ENCODE data around the gene POLR3GL. TPM values are rescaled to one million over a fixed set of nuclear protein-coding genes. Genes with fewer than 3 reads are reported as not detected.

The POLR3GL gene
- total RNA-seq, 2 donors from 2014 or later: 7.8 to 8.6 TPM

DNA sequence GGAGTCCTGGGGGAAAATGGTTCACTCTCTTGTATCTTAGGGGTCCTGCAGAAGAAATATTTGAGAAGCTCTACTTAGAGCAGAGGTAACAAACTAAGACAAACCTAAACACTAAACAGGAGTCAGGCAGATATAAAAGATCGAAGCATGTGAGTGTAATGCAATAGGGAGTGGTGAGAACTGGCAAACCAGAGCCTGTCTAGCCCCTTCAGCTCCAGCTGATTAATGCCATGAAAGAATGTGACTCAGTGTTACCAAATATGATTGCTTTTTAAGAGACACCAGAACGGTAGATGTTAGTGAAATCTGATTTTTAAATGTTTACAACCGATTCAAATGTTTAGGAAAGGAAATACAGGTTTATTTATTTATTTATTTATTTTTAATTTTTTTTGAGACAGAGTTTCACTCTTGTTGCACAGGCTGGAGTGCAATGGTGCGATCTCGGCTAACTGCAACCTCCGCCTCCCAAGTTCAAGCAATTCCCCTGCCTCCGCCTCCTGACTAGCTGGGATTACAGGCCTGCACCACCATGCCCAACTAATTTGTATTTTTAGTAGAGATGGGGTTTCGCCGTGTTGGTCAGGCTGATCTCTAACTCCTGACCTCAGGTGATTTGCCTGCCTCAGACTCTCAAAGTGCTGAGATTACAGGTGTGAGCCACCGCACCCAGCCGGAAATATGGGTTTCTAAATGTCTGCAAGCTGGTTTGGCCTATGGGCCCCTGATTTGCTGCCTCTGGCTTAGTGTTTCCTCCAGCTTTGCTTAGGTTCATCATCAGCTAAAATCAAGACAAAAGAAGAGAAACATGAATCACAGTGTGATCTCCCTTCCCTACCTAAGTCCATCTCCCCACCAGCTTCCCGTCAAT, 19.7 kb downstream of the POLR3GL start:
- peaks cover 89% of the 10 kb centered on the region for H3K4me1 ChIP-seq
- TF ChIP-seq, protein P1, sequence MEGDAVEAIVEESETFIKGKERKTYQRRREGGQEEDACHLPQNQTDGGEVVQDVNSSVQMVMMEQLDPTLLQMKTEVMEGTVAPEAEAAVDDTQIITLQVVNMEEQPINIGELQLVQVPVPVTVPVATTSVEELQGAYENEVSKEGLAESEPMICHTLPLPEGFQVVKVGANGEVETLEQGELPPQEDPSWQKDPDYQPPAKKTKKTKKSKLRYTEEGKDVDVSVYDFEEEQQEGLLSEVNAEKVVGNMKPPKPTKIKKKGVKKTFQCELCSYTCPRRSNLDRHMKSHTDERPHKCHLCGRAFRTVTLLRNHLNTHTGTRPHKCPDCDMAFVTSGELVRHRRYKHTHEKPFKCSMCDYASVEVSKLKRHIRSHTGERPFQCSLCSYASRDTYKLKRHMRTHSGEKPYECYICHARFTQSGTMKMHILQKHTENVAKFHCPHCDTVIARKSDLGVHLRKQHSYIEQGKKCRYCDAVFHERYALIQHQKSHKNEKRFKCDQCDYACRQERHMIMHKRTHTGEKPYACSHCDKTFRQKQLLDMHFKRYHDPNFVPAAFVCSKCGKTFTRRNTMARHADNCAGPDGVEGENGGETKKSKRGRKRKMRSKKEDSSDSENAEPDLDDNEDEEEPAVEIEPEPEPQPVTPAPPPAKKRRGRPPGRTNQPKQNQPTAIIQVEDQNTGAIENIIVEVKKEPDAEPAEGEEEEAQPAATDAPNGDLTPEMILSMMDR (IDR thresholded peaks at IDR 0.05): no peak
- TF ChIP-seq POLR2A (IDR thresholded peaks at IDR 0.05): no peak
- 76 to 82% methylated on average over 11 to 12 of the region's 12 CpGs for WGBS, 2 donors
- ATAC-seq (no peak), DNase-seq (no peak)
- no peaks in the 10 kb centered on the region for H3K36me3 ChIP-seq (replicated peaks in 1 of 2; ENCODE audit: insufficient read depth in 1 of 2, low read depth in 2 of 2)
- H3K27me3 ChIP-seq: no peaks in the 10 kb centered on the region
- no peaks in the 10 kb centered on the region for H3K9me3 ChIP-seq
- H3K27ac ChIP-seq: peak overlapping the region; percentile 72 to 90 (median 85)
- intact Hi-C loops (cut with DNase I): no loop called here
- H3K4me3 ChIP-seq: no peak overlapping the region

DNA sequence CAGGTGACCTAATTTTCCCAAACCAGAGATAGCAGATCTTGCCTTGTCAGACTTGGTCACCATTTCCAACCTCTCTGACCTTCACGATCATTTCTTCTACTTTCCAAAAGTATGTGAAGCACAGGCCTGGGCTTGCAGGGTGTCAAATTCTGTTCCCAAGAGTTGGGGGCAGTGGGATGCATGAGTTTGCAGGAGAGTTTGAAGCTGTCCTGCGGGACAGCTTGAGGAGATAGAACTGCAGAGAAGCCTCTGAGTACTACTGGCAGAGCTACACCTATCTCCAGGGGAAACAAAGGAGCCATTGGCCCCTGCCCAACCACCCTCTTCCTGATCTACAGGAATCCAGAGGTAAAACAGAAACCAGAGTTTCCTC, 20.6 kb downstream of the POLR3GL start:
- TF ChIP-seq POLR2A (IDR thresholded peaks at IDR 0.05): no peak
- TF ChIP-seq, protein P1 (IDR thresholded peaks at IDR 0.05): no peak
- ATAC-seq: no peak
- Histone ChIP-seq H3K4me1 (peaks cover 82% of the 10 kb centered on the region), H3K9me3 (no peaks in the 10 kb centered on the region), H3K4me3 (no peak overlapping the region), H3K27me3 (no peaks in the 10 kb centered on the region), H3K36me3 (replicated peaks in 1 of 2; ENCODE audit: insufficient read depth in 1 of 2, low read depth in 2 of 2) (no peaks in the 10 kb centered on the region), H3K27ac (peak overlapping the region; percentile 49 to 79 (median 75))
- intact Hi-C loops (cut with DNase I): no loop called here
- DNase-seq: peak in 2 of 4 donors; percentile 38 to 60
- WGBS, 2 donors: 39 to 45% methylated on average over 2 of the region's 2 CpGs

DNA sequence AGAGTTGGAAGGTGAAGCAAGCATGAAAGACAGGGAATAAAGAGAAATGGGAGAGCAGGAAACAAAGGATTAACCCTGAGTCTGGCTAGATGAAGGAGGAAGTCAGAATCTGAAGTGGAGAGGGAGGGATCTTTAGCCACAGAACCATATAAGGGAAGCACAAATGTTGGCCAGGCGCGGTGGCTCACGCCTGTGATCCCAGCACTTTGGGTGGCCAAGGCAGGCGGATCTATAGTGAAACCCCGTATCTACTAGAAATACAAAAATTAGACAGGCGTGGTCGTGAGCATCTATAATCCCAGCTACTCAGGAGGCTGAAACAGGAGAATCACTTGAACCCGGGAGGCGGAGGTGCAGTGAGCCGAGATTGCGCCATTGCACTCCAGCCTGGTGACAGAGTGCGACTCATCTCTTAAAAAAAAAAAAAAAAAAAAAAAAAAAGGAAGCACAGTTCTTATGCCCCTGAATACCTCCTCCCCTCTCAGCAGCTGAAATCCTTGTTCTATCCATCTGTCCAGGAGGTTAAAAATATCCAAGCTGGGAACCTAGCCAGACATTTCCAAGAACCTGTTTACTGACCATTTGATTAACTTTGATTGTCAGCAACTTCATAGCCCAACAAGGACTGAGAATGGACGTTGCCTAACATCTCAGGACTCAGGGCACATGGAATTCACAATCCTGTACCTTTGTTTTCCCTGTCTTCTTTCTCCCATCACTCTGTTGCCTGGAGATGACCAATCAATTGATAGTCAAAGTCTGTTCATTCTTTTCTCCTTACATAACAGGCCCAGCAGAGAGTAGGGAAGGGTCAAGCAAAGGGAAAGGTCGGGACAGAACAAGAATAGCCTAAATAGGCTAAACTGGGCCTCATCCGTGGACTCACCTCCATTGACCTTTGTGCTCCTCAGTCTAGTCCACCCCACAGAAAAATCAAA, 21.3 kb downstream of the POLR3GL start:
- peak; percentile 43 for ATAC-seq
- 32 to 34% methylated on average over 14 to 15 of the region's 15 CpGs for WGBS, 2 donors
- H3K4me3 ChIP-seq: no peak overlapping the region
- no peaks in the 10 kb centered on the region for H3K36me3 ChIP-seq (replicated peaks in 1 of 2; ENCODE audit: insufficient read depth in 1 of 2, low read depth in 2 of 2)
- no peak for TF ChIP-seq POLR2A (IDR thresholded peaks at IDR 0.05)
- TF ChIP-seq, protein P1 (IDR thresholded peaks at IDR 0.05): no peak
- intact Hi-C loops (cut with DNase I): no loop called here
- peak in 3 of 4 donors; percentile 58 to 83 (median 70) for DNase-seq
- peak overlapping the region; percentile 49 to 79 (median 75) for H3K27ac ChIP-seq
- no peaks in the 10 kb centered on the region for H3K9me3 ChIP-seq
- no peaks in the 10 kb centered on the region for H3K27me3 ChIP-seq
- peaks cover 82% of the 10 kb centered on the region for H3K4me1 ChIP-seq

DNA sequence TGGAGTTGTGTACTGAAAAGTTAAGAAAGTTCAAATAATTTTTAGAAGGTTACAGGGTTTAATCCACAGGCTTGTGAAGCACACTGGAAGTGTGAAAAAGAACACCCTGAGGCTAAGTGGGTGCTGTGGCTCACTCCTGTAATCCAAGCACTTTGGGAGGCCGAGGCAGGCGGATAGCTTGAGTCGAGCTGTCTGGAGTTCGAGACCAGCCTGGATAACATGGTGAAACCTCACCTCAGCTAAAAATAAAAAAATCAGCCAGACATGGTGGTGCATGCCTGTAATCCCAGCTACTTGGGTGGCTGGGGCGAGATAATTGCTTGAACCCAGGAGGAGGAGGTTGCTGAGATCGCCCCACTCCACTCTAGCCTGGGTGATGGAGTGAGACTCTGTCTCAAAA, 22.1 kb downstream of the POLR3GL start:
- 94 to 97% methylated on average over 6 of the region's 6 CpGs for WGBS, 2 donors
- Histone ChIP-seq H3K36me3 (replicated peaks in 1 of 2; ENCODE audit: insufficient read depth in 1 of 2, low read depth in 2 of 2) (no peaks in the 10 kb centered on the region), H3K4me3 (no peak overlapping the region), H3K4me1 (peaks cover 82% of the 10 kb centered on the region), H3K27me3 (no peaks in the 10 kb centered on the region), H3K9me3 (no peaks in the 10 kb centered on the region), H3K27ac (peak overlapping the region; percentile 20 to 79 (median 75))
- no peak for ATAC-seq
- TF ChIP-seq POLR2A (IDR thresholded peaks at IDR 0.05): no peak
- TF ChIP-seq, protein P1 (IDR thresholded peaks at IDR 0.05): no peak
- DNase-seq: no peak
- intact Hi-C loops (cut with DNase I): no loop called here

All from body of pancreas (tissue), 4 donors.